K562 (cell line): ENCODE results near the gene AMOTL1. TPM values are rescaled to one million over a fixed set of nuclear protein-coding genes. Genes with fewer than 3 reads are reported as not detected.

Experiments used
- ATF1 ChIP-seq, 2 experiments: fragments of 450-650 bp in 1 of 2; IDR thresholded peaks; 2 replicates each; pipeline ENCODE4 v1.6.1; 2016; ENCODE audit warnings: missing compliant biosample characterization in 1 of 2, missing genetic modification characterization in 1 of 2
- ATF7 ChIP-seq: fragments of 450-650 bp; IDR thresholded peaks from 2 replicates; pipeline ENCODE4 v1.7.1; 2014; ENCODE audit warnings: mild to moderate bottlenecking, moderate library complexity
- ELF4 ChIP-seq: fragments of 450-650 bp; formaldehyde crosslinking; IDR thresholded peaks from 2 replicates; pipeline ENCODE4 v1.4.0; 2022; ENCODE audit warnings: missing genetic modification characterization
- ETV1 ChIP-seq: fragments of 450-650 bp; conservative IDR thresholded peaks from 2 replicates; pipeline ENCODE4 v1.6.1; 2016; ENCODE audit warnings: missing genetic modification characterization, control low read depth, low read depth, missing compliant biosample characterization
- FOXA3 ChIP-seq, 2 experiments: fragments of 450-650 bp in 1 of 2; sonication (generic) in 1 of 2; formaldehyde crosslinking; IDR thresholded peaks in 1 of 2; conservative IDR thresholded peaks in 1 of 2; 2 replicates each; pipeline versions ENCODE4 v1.4.0 to v1.8.0; 2020 to 2022; ENCODE audit warnings: mild to moderate bottlenecking in 2 of 2, missing genetic modification reagents in 1 of 2
- KAT7 ChIP-seq: sonication (generic); formaldehyde crosslinking; IDR thresholded peaks from 2 replicates; pipeline ENCODE4 v1.8.0; 2022; ENCODE audit warnings: missing genetic modification reagents, mild to moderate bottlenecking, borderline replicate concordance
- L3MBTL2 ChIP-seq: fragments of 450-650 bp; IDR thresholded peaks from 2 replicates; pipeline ENCODE4 v1.6.1; 2016; ENCODE audit warnings: mild to moderate bottlenecking, moderate library complexity
- MCM5 ChIP-seq: fragments of 450-650 bp; IDR thresholded peaks from 2 replicates; pipeline ENCODE4 v1.6.1; 2016; ENCODE audit warnings: low read depth
- OTX1 ChIP-seq: fragments of 450-650 bp; formaldehyde crosslinking; IDR thresholded peaks from 2 replicates; pipeline ENCODE4 v1.4.0; 2022; ENCODE audit warnings: mild to moderate bottlenecking
- SOX6 ChIP-seq: fragments of 450-650 bp; IDR thresholded peaks from 2 replicates; pipeline ENCODE4 v1.6.1; 2014; ENCODE audit warnings: mild to moderate bottlenecking
- XRCC3 ChIP-seq: fragments of 450-650 bp; IDR thresholded peaks from 2 replicates; pipeline ENCODE4 v1.6.1; 2017; ENCODE audit warnings: mild to moderate bottlenecking, moderate library complexity
- ZBTB1 ChIP-seq: sonication (generic); formaldehyde crosslinking; IDR thresholded peaks from 2 replicates; pipeline ENCODE4 v1.8.1; 2023; ENCODE audit warnings: missing genetic modification reagents, low read depth, mild to moderate bottlenecking, borderline replicate concordance
- ZFP91 ChIP-seq: sonication (generic); formaldehyde crosslinking; IDR thresholded peaks from 2 replicates; pipeline ENCODE4 v1.8.0; 2022; ENCODE audit warnings: mild to moderate bottlenecking, missing genetic modification reagents
- ZNF140 ChIP-seq: fragments of 250-450 bp; sonication (Bioruptor Pico); IDR thresholded peaks from 2 replicates; pipeline ENCODE4 v1.8.0; 2021; ENCODE audit warnings: moderate library complexity, mild to moderate bottlenecking, inconsistent platforms
- ZNF277 ChIP-seq: fragments of 250-450 bp; sonication (Bioruptor Pico); IDR thresholded peaks from 2 replicates; pipeline ENCODE4 v1.8.0; 2022; ENCODE audit warnings: inconsistent platforms, mild to moderate bottlenecking, moderate library complexity, borderline replicate concordance
- ZNF280B ChIP-seq: fragments of 250-450 bp; sonication (Bioruptor Pico); IDR thresholded peaks from 2 replicates; pipeline ENCODE4 v1.5.1; 2021; ENCODE audit warnings: mild to moderate bottlenecking
- ZNF347 ChIP-seq: fragments of 450-650 bp; formaldehyde crosslinking; IDR thresholded peaks from 2 replicates; pipeline ENCODE4 v1.4.0; 2020; ENCODE audit warnings: low read depth, mild to moderate bottlenecking, moderate library complexity
- ZNF395 ChIP-seq: fragments of 200-800 bp; sonication (Bioruptor generic); IDR thresholded peaks from 2 replicates; pipeline ENCODE4 v1.6.1; 2017; ENCODE audit warnings: missing genetic modification characterization, missing compliant biosample characterization
- ZNF589 ChIP-seq: fragments of 200-800 bp; sonication (Bioruptor generic); IDR thresholded peaks from 2 replicates; pipeline ENCODE4 v1.6.1; 2016; ENCODE audit warnings: low read depth, missing genetic modification characterization, missing compliant biosample characterization
- polyA plus RNA-seq, 8 experiments: library from polyadenylated mRNA; depleted of rRNA in 4 of 8; stranded (reverse) in 5 of 8; unstranded in 3 of 8; fragments of >200 nt; fragmentation: Nextera tagmentation in 2 of 8; fragmentation: Illumina TruSeq in 1 of 8; extraction: Ambion mirVana in 2 of 8; extraction: Trizol in 1 of 8; gene quantifications; 2 replicates each; pipeline versions ENCODE4 v1.2.1 to v1.2.3, GENCODE V29; 2011 to 2014; ENCODE audit warnings: inconsistent platforms in 1 of 8, missing spikeins in 1 of 8
- total RNA-seq, 7 experiments: library from RNA; depleted of rRNA in 6 of 7; stranded (reverse); fragments of >200 nt in 6 of 7; fragmentation: Illumina TruSeq in 2 of 7; extraction: Trizol in 2 of 7; gene quantifications; 2 replicates each; pipeline versions ENCODE4 v1.2.1 to v1.2.3, GENCODE V29; 2011 to 2021; ENCODE audit warnings: low replicate concordance in 1 of 7
- TF ChIP-seq, protein P1 (sequence below): fragments of 450-650 bp; formaldehyde crosslinking; IDR thresholded peaks from 2 replicates; pipeline ENCODE4 v1.4.0; 2020; ENCODE audit warnings: mild to moderate bottlenecking, moderate library complexity

AMOTL1 gene
- total and polyA plus RNA-seq, 9 of the 15 experiments (the other 6 are each of a cell fraction or from before 2014, with no cell fraction given): 4.0 to 35.4 (median 14.0) TPM

- TF ChIP-seq ZBTB1 (CRISPR knock-in tag): no peak
- TF ChIP-seq ZNF277 (CRISPR knock-in tag): no peak
- no peak for TF ChIP-seq KAT7 (CRISPR knock-in tag)
- TF ChIP-seq ZFP91 (CRISPR knock-in tag): no peak
- TF ChIP-seq, protein P1, sequence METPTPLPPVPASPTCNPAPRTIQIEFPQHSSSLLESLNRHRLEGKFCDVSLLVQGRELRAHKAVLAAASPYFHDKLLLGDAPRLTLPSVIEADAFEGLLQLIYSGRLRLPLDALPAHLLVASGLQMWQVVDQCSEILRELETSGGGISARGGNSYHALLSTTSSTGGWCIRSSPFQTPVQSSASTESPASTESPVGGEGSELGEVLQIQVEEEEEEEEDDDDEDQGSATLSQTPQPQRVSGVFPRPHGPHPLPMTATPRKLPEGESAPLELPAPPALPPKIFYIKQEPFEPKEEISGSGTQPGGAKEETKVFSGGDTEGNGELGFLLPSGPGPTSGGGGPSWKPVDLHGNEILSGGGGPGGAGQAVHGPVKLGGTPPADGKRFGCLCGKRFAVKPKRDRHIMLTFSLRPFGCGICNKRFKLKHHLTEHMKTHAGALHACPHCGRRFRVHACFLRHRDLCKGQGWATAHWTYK (CRISPR knock-in tag): no peak
- no peak for TF ChIP-seq ZNF395 (CRISPR knock-in tag)
- TF ChIP-seq ATF7: peak; percentile 35; the same call in 1 of the 2 replicates
- TF ChIP-seq ATF1 (CRISPR knock-in tag; IDR thresholded peaks at IDR 0.05): no peak
- no peak for TF ChIP-seq ATF1 (tag; IDR thresholded peaks at IDR 0.05)
- TF ChIP-seq ETV1: no peak
- no peak for TF ChIP-seq ZNF347 (CRISPR knock-in tag)
- no peak for TF ChIP-seq XRCC3
- TF ChIP-seq ZNF589 (CRISPR knock-in tag): no peak
- no peak for TF ChIP-seq MCM5
- TF ChIP-seq ZNF140 (CRISPR knock-in tag): no peak
- TF ChIP-seq FOXA3 (CRISPR knock-in tag; conservative IDR thresholded peaks at IDR 0.05 in 1 of 2, IDR thresholded peaks at IDR 0.05 in 1 of 2): peak in 1 of 2 experiments; percentile 84; a peak in 2 of 4 replicates
- no peak for TF ChIP-seq OTX1 (CRISPR knock-in tag)
- no peak for TF ChIP-seq SOX6
- TF ChIP-seq L3MBTL2: no peak
- no peak for TF ChIP-seq ELF4
- TF ChIP-seq ZNF280B (CRISPR knock-in tag): no peak
- TF ChIP-seq, all 486 proteins: peak for 5
Observed at GRCh38 chr11:94746721-94747120, 21.4 kb upstream of the AMOTL1 start (continued).
